VCaP (cell line): ENCODE data around the gene ABCC1.
A peak's percentile ranks its signal among the peaks of the same experiment; 100 is the strongest.

ENCODE experiments used
- H3K27ac ChIP-seq: fragments of 450-650 bp; 2 replicates; pipeline ENCODE4 v1.5.1; 2017
- TF ChIP-seq, protein P1 (sequence below): fragments of 450-650 bp; conservative IDR thresholded peaks from 2 replicates; pipeline ENCODE4 v1.5.1; 2017; ENCODE audit warnings: mild to moderate bottlenecking, moderate library complexity

The ABCC1 gene

GRCh38 chr16:16080465-16081065 is 131.1 kb downstream of the ABCC1 start:
- H3K27ac ChIP-seq = no peak overlapping the region
- TF ChIP-seq, protein P1, sequence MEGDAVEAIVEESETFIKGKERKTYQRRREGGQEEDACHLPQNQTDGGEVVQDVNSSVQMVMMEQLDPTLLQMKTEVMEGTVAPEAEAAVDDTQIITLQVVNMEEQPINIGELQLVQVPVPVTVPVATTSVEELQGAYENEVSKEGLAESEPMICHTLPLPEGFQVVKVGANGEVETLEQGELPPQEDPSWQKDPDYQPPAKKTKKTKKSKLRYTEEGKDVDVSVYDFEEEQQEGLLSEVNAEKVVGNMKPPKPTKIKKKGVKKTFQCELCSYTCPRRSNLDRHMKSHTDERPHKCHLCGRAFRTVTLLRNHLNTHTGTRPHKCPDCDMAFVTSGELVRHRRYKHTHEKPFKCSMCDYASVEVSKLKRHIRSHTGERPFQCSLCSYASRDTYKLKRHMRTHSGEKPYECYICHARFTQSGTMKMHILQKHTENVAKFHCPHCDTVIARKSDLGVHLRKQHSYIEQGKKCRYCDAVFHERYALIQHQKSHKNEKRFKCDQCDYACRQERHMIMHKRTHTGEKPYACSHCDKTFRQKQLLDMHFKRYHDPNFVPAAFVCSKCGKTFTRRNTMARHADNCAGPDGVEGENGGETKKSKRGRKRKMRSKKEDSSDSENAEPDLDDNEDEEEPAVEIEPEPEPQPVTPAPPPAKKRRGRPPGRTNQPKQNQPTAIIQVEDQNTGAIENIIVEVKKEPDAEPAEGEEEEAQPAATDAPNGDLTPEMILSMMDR = no peak

DNA sequence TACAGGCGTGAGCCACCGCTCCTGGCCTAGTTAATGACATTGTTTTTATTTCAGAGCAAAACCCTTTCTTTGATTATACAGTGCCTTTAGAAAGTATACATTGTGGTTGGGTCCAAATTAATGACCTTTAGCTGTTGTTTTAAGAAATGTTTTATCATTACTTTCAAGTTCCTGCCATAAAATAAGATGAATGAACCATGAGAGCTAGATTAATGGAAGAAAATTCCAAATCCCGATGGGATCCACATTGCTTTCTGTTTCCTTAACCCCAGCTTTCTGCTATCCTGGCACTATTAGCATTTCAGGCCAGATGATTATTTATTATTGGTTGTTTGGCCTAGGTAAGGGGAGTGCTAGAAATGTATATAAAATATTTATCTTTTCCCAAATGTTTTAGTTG is 131.7 kb downstream of the ABCC1 start:
- H3K27ac ChIP-seq = no peak overlapping the region
- TF ChIP-seq, protein P1 = no peak

- TF ChIP-seq, protein P1 = no peak
- no peak overlapping the region for H3K27ac ChIP-seq
These were observed 132.8 kb downstream of the ABCC1 start for GRCh38 chr16:16082255-16082654.

DNA sequence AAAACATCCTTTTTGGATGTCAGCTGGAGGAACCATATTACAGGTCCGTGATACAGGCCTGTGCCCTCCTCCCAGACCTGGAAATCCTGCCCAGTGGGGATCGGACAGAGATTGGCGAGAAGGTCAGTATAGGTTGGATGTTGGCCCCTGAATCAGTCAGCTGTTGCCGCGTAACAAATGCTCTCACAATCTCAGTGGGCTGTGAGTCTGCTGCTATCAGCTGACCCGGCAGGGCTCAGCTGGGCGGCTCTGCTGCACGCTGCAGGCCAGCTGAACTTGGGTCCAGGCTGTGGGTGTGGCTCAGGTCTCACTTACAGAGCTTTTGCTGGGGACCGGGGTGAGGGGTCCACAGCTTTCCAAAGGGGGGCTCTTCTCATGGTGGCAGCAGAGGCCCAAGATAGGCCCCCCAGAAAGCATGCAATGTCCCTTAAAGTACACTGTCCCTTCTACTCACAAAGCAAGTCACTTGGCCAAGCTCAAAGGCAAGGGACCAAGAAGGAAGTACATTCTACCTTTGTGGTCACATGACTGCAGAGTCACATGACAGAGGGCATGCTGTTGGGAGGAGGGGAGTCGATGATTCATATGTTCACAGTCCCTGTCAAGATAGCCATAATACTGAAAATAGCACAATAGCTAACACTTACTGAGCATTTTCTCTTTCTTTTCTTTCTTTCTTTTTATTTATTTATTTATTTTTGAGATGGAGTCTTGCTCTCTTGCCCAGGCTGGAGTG is 134.2 kb downstream of the ABCC1 start:
- no peak overlapping the region for H3K27ac ChIP-seq
- TF ChIP-seq, protein P1 = no peak

DNA sequence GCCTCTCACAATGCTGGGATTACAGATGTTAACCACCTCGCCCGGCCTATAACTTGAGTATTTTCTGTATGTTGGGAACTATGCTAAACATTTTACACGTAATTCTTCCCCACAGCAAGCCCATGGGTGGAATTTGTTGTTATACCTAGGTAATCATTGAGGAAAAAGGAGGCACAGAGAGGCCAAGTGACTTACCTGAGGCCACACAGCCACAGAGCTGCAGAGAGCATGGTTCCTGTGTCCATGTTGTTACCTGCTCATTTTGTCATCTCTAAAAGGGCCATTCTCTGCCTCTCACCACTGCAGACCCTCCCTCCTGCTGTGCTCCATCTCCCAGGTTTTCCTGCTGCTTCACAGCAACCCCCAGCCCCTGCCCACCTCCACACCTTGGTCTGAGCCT is 135.5 kb downstream of the ABCC1 start:
- TF ChIP-seq, protein P1 = no peak

GRCh38 chr16:16086653-16087446 is 137.4 kb downstream of the ABCC1 start:
- H3K27ac ChIP-seq = peak overlapping the region; percentile 40
- TF ChIP-seq, protein P1 = no peak

More for the DNA sequence above, 135.5 kb downstream of the ABCC1 start:
- H3K27ac ChIP-seq = no peak overlapping the region

DNA sequence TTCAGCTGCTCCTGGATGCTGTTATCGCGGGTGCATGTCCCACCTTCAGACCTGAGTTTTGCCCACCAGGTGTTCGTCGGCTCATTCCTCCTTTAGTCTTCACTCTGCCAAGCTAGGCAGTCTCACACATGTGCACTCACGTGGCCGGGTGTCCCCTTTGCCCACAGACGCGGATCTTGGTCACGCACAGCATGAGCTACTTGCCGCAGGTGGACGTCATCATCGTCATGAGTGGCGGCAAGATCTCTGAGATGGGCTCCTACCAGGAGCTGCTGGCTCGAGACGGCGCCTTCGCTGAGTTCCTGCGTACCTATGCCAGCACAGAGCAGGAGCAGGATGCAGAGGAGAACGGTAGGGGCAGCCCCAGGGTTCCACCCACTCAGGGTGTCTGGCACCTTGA is 140.8 kb downstream of the ABCC1 start:
- H3K27ac ChIP-seq = no peak overlapping the region
- TF ChIP-seq, protein P1 = no peak
